ENCODE data around the gene PCDH9. TPM values are rescaled to one million over a fixed set of nuclear protein-coding genes. Genes with fewer than 3 reads are reported as not detected.

PCDH9 gene
- total and polyA plus RNA-seq, 10 of the 15 experiments (the other 5 are each of a cell fraction or from before 2014, with no cell fraction given): 0.02 to 2.3 (median 0.05) TPM; not detected in 1

- intact Hi-C loops (cut with micrococcal nuclease; ENCODE audit: unreplicated experiment): no loop called here
- Histone ChIP-seq H4K20me1 (ENCODE audit: control insufficient read depth, insufficient read depth) (no peaks in the 10 kb centered on the region), H3K4me2 (ENCODE audit: control insufficient read depth, insufficient read depth) (no peak overlapping the region), H3K4me1 (ENCODE audit: control insufficient read depth, insufficient read depth, low read length) (no peaks in the 10 kb centered on the region), H3K27me3 (replicated peaks in 1 of 2; ENCODE audit: control insufficient read depth in 2 of 2, insufficient read depth in 2 of 2, low read length in 1 of 2) (no peaks in the 10 kb centered on the region), H3K79me2 (ENCODE audit: control insufficient read depth, insufficient read depth, low read length) (no peaks in the 10 kb centered on the region), H3K9ac (ENCODE audit: control insufficient read depth, insufficient read depth, low read length) (no peak overlapping the region), H3K27ac (ENCODE audit: control insufficient read depth, insufficient read depth) (no peak overlapping the region), H2AFZ (ENCODE audit: control insufficient read depth, low read depth, low read length) (no peak overlapping the region), H3K36me3 (ENCODE audit: control insufficient read depth in 2 of 2, insufficient read depth in 2 of 2, low read length in 1 of 2) (no peaks in the 10 kb centered on the region), H3K9me3 (replicated peaks; ENCODE audit: control insufficient read depth, insufficient read depth, low read length) (no peaks in the 10 kb centered on the region), H3K4me3 (no peak overlapping the region)
- ChIA-PET SMC1A (ENCODE audit: uncharacterized antibody, unreplicated experiment) (no interaction called here), POLR2A (no interaction called here), CTCF (no interaction called here), RAD21 (ENCODE audit: unreplicated experiment) (no interaction called here)
- ATAC-seq (no peak), DNase-seq (ENCODE audit: low read depth, low spot score) (no peak), FAIRE-seq (no peak)
- in situ Hi-C loops (cut with MboI): no loop called here
- no TSS peak for BruUV-seq (replicated peaks)
- 19% methylated on average over 5 of the region's 5 CpGs for WGBS (ENCODE audit: insufficient coverage, insufficient replicate concordance, low lambda C conversion rate, missing lambda C conversion rate)
- TF ChIP-seq SRF (IDR thresholded peaks at IDR 0.05; ENCODE audit: low read depth in 2 of 2, low read length in 2 of 2): no peak
- TF ChIP-seq, protein P1, sequence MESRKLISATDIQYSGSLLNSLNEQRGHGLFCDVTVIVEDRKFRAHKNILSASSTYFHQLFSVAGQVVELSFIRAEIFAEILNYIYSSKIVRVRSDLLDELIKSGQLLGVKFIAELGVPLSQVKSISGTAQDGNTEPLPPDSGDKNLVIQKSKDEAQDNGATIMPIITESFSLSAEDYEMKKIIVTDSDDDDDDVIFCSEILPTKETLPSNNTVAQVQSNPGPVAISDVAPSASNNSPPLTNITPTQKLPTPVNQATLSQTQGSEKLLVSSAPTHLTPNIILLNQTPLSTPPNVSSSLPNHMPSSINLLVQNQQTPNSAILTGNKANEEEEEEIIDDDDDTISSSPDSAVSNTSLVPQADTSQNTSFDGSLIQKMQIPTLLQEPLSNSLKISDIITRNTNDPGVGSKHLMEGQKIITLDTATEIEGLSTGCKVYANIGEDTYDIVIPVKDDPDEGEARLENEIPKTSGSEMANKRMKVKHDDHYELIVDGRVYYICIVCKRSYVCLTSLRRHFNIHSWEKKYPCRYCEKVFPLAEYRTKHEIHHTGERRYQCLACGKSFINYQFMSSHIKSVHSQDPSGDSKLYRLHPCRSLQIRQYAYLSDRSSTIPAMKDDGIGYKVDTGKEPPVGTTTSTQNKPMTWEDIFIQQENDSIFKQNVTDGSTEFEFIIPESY (IDR thresholded peaks at IDR 0.05): no peak
- TF ChIP-seq SKIL (IDR thresholded peaks at IDR 0.05; ENCODE audit: low read depth, poor library complexity, severe bottlenecking): no peak
- no peak for TF ChIP-seq YY1 (IDR thresholded peaks at IDR 0.05; ENCODE audit: low read depth, low read length)
- TF ChIP-seq PAX8 (IDR thresholded peaks at IDR 0.05): no peak
- TF ChIP-seq SREBF1 (IDR thresholded peaks at IDR 0.05; ENCODE audit: low read length): no peak
- TF ChIP-seq, protein P2, sequence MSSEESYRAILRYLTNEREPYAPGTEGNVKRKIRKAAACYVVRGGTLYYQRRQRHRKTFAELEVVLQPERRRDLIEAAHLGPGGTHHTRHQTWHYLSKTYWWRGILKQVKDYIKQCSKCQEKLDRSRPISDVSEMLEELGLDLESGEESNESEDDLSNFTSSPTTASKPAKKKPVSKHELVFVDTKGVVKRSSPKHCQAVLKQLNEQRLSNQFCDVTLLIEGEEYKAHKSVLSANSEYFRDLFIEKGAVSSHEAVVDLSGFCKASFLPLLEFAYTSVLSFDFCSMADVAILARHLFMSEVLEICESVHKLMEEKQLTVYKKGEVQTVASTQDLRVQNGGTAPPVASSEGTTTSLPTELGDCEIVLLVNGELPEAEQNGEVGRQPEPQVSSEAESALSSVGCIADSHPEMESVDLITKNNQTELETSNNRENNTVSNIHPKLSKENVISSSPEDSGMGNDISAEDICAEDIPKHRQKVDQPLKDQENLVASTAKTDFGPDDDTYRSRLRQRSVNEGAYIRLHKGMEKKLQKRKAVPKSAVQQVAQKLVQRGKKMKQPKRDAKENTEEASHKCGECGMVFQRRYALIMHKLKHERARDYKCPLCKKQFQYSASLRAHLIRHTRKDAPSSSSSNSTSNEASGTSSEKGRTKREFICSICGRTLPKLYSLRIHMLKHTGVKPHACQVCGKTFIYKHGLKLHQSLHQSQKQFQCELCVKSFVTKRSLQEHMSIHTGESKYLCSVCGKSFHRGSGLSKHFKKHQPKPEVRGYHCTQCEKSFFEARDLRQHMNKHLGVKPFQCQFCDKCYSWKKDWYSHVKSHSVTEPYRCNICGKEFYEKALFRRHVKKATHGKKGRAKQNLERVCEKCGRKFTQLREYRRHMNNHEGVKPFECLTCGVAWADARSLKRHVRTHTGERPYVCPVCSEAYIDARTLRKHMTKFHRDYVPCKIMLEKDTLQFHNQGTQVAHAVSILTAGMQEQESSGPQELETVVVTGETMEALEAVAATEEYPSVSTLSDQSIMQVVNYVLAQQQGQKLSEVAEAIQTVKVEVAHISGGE (CRISPR knock-in tag; IDR thresholded peaks at IDR 0.05): no peak
- TF ChIP-seq TARDBP (IDR thresholded peaks at IDR 0.05; ENCODE audit: borderline replicate concordance): no peak
- no peak for TF ChIP-seq RCOR1 (conservative IDR thresholded peaks at IDR 0.05; ENCODE audit: low read depth, low read length)
- no peak for TF ChIP-seq POU2F2 (IDR thresholded peaks at IDR 0.05; ENCODE audit: borderline replicate concordance, low read depth, low read length)
- TF ChIP-seq, protein P3, sequence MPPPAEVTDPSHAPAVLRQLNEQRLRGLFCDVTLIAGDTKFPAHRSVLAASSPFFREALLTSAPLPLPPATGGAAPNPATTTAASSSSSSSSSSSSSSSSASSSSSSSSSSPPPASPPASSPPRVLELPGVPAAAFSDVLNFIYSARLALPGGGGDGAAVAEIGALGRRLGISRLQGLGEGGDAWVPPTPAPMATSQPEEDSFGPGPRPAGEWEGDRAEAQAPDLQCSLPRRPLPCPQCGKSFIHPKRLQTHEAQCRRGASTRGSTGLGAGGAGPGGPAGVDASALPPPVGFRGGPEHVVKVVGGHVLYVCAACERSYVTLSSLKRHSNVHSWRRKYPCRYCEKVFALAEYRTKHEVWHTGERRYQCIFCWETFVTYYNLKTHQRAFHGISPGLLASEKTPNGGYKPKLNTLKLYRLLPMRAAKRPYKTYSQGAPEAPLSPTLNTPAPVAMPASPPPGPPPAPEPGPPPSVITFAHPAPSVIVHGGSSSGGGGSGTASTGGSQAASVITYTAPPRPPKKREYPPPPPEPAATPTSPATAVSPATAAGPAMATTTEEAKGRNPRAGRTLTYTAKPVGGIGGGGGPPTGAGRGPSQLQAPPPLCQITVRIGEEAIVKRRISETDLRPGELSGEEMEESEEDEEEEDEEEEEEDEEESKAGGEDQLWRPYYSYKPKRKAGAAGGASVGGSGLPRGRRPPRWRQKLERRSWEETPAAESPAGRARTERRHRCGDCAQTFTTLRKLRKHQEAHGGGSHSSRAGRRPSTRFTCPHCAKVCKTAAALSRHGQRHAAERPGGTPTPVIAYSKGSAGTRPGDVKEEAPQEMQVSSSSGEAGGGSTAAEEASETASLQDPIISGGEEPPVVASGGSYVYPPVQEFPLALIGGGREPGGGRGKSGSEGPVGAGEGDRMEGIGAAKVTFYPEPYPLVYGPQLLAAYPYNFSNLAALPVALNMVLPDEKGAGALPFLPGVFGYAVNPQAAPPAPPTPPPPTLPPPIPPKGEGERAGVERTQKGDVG (CRISPR knock-in tag; IDR thresholded peaks at IDR 0.05): no peak
- TF ChIP-seq MEF2B (IDR thresholded peaks at IDR 0.05; ENCODE audit: partially characterized antibody, poor library complexity, severe bottlenecking): no peak
- no peak for TF ChIP-seq IKZF2 (IDR thresholded peaks at IDR 0.05)
- TF ChIP-seq CBFB (IDR thresholded peaks at IDR 0.05; ENCODE audit: low read depth): no peak
- no peak for TF ChIP-seq ESRRA (IDR thresholded peaks at IDR 0.05; ENCODE audit: low read length)
Measured at GRCh38 chr13:66328476-66328875, 901.7 kb downstream of the PCDH9 start.
